GM12878 (cell line): Measurements from ENCODE around the gene VIL1.

ENCODE experiments used
- MYC ChIP-seq: IDR thresholded peaks from 2 replicates; pipeline ENCODE4 v1.6.1; 2011; ENCODE audit warnings: mild to moderate bottlenecking, low read length, moderate library complexity, inconsistent platforms; ENCODE audit not compliant: insufficient read depth, insufficient replicate concordance, insufficient read length, severe bottlenecking
- NFYB ChIP-seq: IDR thresholded peaks from 2 replicates; pipeline ENCODE4 v1.6.1; 2011; ENCODE audit warnings: low read depth, mild to moderate bottlenecking, low read length, improper control_type of control experiment, moderate library complexity; ENCODE audit not compliant: insufficient read depth
- RAD21 ChIP-seq: IDR thresholded peaks from 2 replicates; pipeline ENCODE4 v1.6.1; 2011; ENCODE audit warnings: mild to moderate bottlenecking, low read depth, low read length, moderate library complexity; ENCODE audit not compliant: insufficient read depth
- WRNIP1 ChIP-seq: IDR thresholded peaks from 2 replicates; pipeline ENCODE4 v1.6.1; 2011; ENCODE audit warnings: low read depth, low read length, improper control_type of control experiment, borderline replicate concordance
- YY1 ChIP-seq: IDR thresholded peaks from 2 replicates; pipeline ENCODE4 v1.6.1; 2011; ENCODE audit warnings: low read depth, mild to moderate bottlenecking, low read length
- TF ChIP-seq, protein P1 (sequence below), 3 experiments: IDR thresholded peaks in 2 of 3; conservative IDR thresholded peaks in 1 of 3; 2 replicates each; pipeline ENCODE4 v1.5.1; 2011; ENCODE audit warnings: low read depth in 3 of 3, low read length in 3 of 3, mild to moderate bottlenecking in 3 of 3, control low read depth in 2 of 3, moderate library complexity in 2 of 3, inconsistent platforms in 1 of 3, mixed read lengths in 1 of 3; ENCODE audit not compliant: control insufficient read depth in 2 of 3, insufficient read depth in 1 of 3; ENCODE audit errors: extremely low read depth in 1 of 3
- TF ChIP-seq, protein P2 (sequence below): IDR thresholded peaks from 2 replicates; pipeline ENCODE4 v1.6.1; 2011; ENCODE audit warnings: borderline replicate concordance, low read depth, mild to moderate bottlenecking, moderate library complexity, mixed read lengths, low read length; ENCODE audit not compliant: insufficient read depth; ENCODE audit errors: extremely low read length
- TF ChIP-seq, protein P3 (sequence below): fragments of 150-350 bp; IDR thresholded peaks from 2 replicates; pipeline ENCODE4 v1.6.1; 2016; ENCODE audit warnings: low read depth, low read length
- TF ChIP-seq, protein P4 (sequence below): IDR thresholded peaks from 2 replicates; pipeline ENCODE4 v1.6.1; 2011; ENCODE audit warnings: low read depth, mild to moderate bottlenecking, low read length, moderate library complexity, borderline replicate concordance; ENCODE audit errors: extremely low read depth
- TF ChIP-seq, protein P5 (sequence below): fragments of 450-650 bp; IDR thresholded peaks from 2 replicates; pipeline ENCODE4 v1.6.1; 2014; ENCODE audit warnings: mild to moderate bottlenecking
- TF ChIP-seq, protein P6 (sequence below): IDR thresholded peaks from 2 replicates; pipeline ENCODE4 v1.6.1; 2012; ENCODE audit warnings: low read length, inconsistent platforms

DNA sequence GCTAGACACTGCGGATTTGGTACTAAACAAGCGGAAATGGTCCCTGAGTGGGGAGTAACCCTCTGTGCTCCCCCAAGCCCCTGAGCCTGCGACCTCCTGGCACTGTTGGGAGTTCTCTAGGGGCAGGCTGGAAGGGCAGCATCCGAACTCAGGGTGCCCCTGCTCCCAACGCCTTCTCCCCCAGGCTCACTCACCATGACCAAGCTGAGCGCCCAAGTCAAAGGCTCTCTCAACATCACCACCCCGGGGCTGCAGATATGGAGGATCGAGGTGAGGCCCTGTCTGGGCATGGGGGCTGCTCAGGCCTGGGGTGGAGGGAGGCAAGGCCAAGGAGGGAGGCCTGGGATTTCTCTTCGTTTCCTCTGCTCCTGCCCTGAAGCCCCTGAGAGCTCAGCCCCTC is 4.7 kb downstream of the VIL1 start:
- TF ChIP-seq, protein P1, sequence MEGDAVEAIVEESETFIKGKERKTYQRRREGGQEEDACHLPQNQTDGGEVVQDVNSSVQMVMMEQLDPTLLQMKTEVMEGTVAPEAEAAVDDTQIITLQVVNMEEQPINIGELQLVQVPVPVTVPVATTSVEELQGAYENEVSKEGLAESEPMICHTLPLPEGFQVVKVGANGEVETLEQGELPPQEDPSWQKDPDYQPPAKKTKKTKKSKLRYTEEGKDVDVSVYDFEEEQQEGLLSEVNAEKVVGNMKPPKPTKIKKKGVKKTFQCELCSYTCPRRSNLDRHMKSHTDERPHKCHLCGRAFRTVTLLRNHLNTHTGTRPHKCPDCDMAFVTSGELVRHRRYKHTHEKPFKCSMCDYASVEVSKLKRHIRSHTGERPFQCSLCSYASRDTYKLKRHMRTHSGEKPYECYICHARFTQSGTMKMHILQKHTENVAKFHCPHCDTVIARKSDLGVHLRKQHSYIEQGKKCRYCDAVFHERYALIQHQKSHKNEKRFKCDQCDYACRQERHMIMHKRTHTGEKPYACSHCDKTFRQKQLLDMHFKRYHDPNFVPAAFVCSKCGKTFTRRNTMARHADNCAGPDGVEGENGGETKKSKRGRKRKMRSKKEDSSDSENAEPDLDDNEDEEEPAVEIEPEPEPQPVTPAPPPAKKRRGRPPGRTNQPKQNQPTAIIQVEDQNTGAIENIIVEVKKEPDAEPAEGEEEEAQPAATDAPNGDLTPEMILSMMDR (IDR thresholded peaks at IDR 0.05 in 2 of 3, conservative IDR thresholded peaks at IDR 0.05 in 1 of 3; ENCODE audit: control insufficient read depth in 2 of 3, extremely low read depth in 1 of 3, insufficient read depth in 1 of 3, low read depth in 3 of 3, low read length in 3 of 3): no peak
- TF ChIP-seq WRNIP1: no peak
- TF ChIP-seq, protein P2, sequence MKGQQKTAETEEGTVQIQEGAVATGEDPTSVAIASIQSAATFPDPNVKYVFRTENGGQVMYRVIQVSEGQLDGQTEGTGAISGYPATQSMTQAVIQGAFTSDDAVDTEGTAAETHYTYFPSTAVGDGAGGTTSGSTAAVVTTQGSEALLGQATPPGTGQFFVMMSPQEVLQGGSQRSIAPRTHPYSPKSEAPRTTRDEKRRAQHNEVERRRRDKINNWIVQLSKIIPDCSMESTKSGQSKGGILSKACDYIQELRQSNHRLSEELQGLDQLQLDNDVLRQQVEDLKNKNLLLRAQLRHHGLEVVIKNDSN: no peak
- TF ChIP-seq, protein P3, sequence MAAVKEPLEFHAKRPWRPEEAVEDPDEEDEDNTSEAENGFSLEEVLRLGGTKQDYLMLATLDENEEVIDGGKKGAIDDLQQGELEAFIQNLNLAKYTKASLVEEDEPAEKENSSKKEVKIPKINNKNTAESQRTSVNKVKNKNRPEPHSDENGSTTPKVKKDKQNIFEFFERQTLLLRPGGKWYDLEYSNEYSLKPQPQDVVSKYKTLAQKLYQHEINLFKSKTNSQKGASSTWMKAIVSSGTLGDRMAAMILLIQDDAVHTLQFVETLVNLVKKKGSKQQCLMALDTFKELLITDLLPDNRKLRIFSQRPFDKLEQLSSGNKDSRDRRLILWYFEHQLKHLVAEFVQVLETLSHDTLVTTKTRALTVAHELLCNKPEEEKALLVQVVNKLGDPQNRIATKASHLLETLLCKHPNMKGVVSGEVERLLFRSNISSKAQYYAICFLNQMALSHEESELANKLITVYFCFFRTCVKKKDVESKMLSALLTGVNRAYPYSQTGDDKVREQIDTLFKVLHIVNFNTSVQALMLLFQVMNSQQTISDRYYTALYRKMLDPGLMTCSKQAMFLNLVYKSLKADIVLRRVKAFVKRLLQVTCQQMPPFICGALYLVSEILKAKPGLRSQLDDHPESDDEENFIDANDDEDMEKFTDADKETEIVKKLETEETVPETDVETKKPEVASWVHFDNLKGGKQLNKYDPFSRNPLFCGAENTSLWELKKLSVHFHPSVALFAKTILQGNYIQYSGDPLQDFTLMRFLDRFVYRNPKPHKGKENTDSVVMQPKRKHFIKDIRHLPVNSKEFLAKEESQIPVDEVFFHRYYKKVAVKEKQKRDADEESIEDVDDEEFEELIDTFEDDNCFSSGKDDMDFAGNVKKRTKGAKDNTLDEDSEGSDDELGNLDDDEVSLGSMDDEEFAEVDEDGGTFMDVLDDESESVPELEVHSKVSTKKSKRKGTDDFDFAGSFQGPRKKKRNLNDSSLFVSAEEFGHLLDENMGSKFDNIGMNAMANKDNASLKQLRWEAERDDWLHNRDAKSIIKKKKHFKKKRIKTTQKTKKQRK: no peak
- TF ChIP-seq YY1: no peak
- TF ChIP-seq, protein P4, sequence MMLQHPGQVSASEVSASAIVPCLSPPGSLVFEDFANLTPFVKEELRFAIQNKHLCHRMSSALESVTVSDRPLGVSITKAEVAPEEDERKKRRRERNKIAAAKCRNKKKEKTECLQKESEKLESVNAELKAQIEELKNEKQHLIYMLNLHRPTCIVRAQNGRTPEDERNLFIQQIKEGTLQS: no peak
- no peak for TF ChIP-seq MYC
- TF ChIP-seq, protein P5, sequence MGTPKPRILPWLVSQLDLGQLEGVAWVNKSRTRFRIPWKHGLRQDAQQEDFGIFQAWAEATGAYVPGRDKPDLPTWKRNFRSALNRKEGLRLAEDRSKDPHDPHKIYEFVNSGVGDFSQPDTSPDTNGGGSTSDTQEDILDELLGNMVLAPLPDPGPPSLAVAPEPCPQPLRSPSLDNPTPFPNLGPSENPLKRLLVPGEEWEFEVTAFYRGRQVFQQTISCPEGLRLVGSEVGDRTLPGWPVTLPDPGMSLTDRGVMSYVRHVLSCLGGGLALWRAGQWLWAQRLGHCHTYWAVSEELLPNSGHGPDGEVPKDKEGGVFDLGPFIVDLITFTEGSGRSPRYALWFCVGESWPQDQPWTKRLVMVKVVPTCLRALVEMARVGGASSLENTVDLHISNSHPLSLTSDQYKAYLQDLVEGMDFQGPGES: no peak
- no peak for TF ChIP-seq NFYB
- no peak for TF ChIP-seq RAD21
- TF ChIP-seq, protein P6, sequence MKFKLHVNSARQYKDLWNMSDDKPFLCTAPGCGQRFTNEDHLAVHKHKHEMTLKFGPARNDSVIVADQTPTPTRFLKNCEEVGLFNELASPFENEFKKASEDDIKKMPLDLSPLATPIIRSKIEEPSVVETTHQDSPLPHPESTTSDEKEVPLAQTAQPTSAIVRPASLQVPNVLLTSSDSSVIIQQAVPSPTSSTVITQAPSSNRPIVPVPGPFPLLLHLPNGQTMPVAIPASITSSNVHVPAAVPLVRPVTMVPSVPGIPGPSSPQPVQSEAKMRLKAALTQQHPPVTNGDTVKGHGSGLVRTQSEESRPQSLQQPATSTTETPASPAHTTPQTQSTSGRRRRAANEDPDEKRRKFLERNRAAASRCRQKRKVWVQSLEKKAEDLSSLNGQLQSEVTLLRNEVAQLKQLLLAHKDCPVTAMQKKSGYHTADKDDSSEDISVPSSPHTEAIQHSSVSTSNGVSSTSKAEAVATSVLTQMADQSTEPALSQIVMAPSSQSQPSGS: no peak
